Activated effector memory CD4-positive, alpha-beta T cell treated with Interleukin-2 at 50 U/mL for 16 hours (primary cell): ENCODE results near the gene AEBP1.

Experiments
- DNase-seq: peaks from one replicate; pipeline ENCODE4 v3.0.0-alpha.2; 2020

The AEBP1 gene

GRCh38 chr7:44087911-44088838 is 16.0 kb upstream of the AEBP1 start:
- DNase-seq: no peak

- DNase-seq: no peak
These were observed 11.0 kb upstream of the AEBP1 start for GRCh38 chr7:44093102-44093641.

- DNase-seq: no peak
These were observed 9.8 kb upstream of the AEBP1 start for GRCh38 chr7:44094365-44094764.

- DNase-seq: no peak
These were observed 9.1 kb upstream of the AEBP1 start for GRCh38 chr7:44094883-44095592.

GRCh38 chr7:44095781-44096180 is 8.4 kb upstream of the AEBP1 start:
- no peak for DNase-seq

GRCh38 chr7:44096326-44096881 is 7.7 kb upstream of the AEBP1 start:
- no peak for DNase-seq

GRCh38 chr7:44097064-44097932 is 6.8 kb upstream of the AEBP1 start:
- DNase-seq: no peak

- no peak for DNase-seq
These were observed 5.8 kb upstream of the AEBP1 start for GRCh38 chr7:44098092-44099068.

GRCh38 chr7:44099669-44100068 is 4.5 kb upstream of the AEBP1 start:
- no peak for DNase-seq

- no peak for DNase-seq
These were observed 3.5 kb upstream of the AEBP1 start for GRCh38 chr7:44100458-44101302.

- no peak for DNase-seq
These were observed 2.7 kb upstream of the AEBP1 start for GRCh38 chr7:44101303-44101965.

GRCh38 chr7:44101966-44102845 is 1.9 kb upstream of the AEBP1 start:
- no peak for DNase-seq

GRCh38 chr7:44102846-44103565 is 1.1 kb upstream of the AEBP1 start:
- no peak for DNase-seq

- DNase-seq: no peak
These were observed 601 bp upstream of the AEBP1 start for GRCh38 chr7:44103566-44103922.

GRCh38 chr7:44104860-44105771 is 971 bp downstream of the AEBP1 start:
- DNase-seq: no peak

- DNase-seq: no peak
These were observed 1.7 kb downstream of the AEBP1 start for GRCh38 chr7:44105832-44106231.
